T1000 (cell line): ENCODE data around the gene ETHE1.

Experiments
- DNase-seq: peaks from one replicate; lab custom pipeline; 2025; ENCODE audit warnings: mixed read lengths; lab: John Stamatoyannopoulos, UW

ETHE1 gene

GRCh38 chr19:43526884-43527859, at the start of gene ETHE1:
Gene ETHE1 (minus strand): TSS chr19:43527201. CDS start chr19:43527177, 24 bp downstream.
- peak; percentile 53 for DNase-seq

DNA sequence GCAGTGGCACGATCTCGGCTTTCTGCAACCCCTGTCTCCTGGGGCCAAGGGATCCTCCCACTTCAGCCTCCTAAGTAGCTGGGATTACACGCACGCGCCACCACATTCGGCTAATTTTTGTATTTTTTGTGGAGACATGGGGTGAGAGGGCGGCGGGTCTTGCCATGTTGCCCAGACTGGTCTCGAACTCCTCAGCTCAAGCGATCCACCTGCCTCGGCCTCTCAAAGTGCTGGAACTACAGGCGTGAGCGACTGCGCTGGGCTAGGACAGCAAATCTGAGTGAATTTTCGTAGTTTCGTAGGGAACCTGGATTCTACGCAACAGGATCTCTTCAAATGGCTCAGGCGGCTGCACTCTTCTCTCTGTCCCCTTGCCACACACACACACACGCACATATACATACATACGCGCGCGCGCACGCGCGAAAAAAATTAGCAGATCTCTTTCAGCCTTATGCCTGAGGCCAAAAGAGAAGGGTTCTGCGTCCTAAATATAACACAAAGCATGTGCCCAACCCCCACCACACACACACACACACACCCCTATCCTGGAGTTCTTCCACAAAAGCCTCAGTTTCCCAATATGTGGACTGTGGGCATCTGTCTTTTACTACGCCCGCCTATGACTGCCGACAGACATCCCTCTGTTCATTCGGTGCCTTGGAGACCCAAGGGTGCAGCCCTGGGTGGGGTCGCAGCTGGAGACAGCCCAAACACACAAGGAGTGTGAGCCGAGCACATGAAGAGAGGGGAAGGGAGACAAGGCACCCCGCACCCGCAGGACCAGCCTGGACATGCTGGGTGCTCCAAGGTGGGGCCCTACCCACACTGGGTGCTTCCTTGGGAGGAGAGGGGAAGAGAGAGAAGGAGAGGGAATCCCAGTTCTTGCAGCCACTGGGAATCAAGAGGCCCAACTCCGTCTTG, 49.2 kb upstream of the ETHE1 start:
- no peak for DNase-seq

DNA sequence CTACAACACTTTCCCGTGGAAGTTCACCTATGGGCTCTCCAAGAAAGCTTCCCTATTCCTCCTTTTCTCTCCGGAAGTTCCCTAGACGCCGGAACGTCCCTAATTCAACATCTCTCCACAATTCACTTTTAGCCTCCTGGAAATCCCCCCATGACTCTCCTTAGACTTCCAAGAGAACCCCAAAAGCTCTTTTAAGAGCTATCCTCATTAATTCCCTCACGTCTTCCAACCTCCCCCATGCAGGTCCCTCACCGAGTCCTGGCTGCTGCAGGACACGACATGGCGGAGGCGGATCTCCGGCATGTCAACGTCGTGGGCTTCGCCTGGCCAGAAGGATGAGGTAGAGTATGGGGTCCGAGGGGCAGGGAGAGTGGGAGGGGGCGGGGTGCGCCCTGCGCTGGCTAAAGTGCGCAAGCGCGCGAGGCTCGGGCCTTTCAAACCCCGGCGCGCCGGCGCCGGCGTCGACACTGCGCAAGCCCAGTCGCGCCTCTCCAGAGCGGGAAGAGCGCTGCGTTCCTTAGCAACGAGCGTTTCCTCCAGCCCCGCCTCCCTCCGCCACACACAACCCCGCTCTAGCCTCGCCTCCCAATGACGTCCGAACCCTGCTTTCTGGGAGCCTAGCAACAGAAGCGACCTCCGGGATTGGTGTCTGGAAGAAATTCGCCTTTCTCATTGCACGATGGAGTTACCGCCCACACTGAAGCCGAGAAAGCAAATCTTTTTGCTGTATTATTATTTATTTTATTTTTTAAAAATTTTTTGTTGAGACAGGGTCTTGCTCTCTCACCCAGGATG, 48.4 kb upstream of the ETHE1 start, which contains the start of the genes PINLYP and XRCC1:
TSS of gene PINLYP (plus strand) at position 646 of the 795 bp plus-strand sequence. CDS start 1,391 bp downstream, outside the sequence.
TSS of gene XRCC1 (minus strand) at position 372 of the 795 bp plus-strand sequence. CDS start at position 303, 69 bp downstream.
- DNase-seq = peak; percentile 90

- DNase-seq = peak; percentile 14
These were observed 47.6 kb upstream of the ETHE1 start for GRCh38 chr19:43574424-43575155.

GRCh38 chr19:43572171-43572588, 45.2 kb upstream of the ETHE1 start:
- no peak for DNase-seq

GRCh38 chr19:43570174-43570791, 43.3 kb upstream of the ETHE1 start:
- DNase-seq = no peak

GRCh38 chr19:43569657-43570056, 42.7 kb upstream of the ETHE1 start:
- no peak for DNase-seq

GRCh38 chr19:43564800-43565199, 37.8 kb upstream of the ETHE1 start:
- DNase-seq = no peak

- no peak for DNase-seq
These were observed 36.9 kb upstream of the ETHE1 start for GRCh38 chr19:43563816-43564457.

- DNase-seq = peak; percentile 35
These were observed 35.8 kb upstream of the ETHE1 start for GRCh38 chr19:43562698-43563241.

DNA sequence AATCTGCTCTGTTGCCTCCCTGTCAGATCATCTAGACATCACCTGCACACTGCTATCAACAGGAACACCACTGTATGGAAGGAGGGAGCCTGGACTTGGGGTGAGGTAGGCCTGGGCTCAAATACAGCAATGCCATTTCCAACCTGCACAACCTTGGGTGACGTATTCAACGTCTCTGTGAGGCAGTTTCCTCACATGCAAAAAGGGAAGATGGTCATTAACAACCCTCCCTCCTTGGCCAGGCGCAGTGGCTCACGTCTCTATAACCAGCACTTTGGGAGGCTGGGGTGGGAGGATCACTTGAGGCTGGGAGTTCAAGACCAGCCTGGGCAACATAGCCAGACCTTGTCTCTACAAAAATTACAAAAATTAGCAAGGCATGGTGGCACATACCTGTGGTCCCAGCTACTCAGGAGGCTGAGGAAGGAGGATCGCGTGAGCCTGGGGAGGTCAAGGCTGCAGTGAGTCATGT, 35.3 kb upstream of the ETHE1 start:
- DNase-seq = no peak

DNA sequence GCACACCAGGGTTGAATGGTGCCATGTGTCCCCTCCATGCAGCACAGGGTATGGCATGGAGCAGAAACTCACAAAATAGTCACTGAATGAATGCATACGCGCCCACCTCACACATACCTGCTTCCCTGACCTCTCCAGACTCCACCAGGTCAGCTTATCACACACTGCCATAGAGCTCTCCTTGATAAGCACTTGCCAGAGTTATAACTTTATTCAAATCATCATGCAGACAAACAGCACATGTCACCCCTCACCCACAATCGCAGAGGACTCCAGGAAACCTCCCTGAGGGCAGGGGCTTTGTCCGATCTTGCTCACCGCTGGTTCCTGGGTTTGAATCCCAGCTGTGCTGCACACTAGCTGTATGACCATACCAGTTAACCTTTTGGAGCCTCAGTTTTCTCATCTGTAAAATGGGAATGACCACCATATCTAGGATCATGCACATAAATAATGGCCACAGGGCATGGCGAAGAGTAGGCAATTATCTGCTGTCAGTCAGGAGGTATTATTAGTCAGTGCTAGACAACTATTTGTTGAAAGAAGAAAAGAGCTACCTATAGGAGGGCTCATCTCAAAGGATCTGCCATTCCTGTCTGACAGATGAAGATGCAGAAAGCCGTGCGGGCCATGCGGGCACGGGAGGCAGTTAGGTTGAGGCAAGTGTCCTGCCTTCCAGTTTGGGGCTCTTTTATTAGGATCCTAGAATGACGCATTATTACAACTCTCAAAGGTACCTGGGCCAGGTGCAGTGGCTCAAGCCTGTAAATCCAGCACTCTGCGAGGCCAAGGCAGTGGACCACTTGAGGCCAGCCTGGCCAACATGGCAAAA, 34.4 kb upstream of the ETHE1 start:
- no peak for DNase-seq

DNA sequence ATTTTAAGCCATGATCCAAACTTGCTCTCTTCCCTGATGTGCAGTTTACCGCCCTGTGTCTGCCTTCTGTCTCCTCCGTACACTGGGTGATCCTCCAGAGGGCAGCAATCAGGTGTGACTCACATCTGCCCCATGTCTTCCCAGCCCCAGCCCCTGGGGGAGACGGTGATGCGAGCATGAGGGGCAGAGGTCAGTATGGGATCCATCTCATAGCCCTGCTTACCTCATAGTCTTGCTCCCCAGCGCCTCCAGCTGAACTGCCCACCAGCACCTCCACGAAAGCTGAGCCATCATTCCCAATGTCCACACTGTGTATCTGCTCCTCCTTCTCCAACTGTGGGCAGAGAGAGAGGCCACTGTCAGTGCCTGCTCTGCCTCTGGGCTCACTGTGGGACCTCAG, 33.7 kb upstream of the ETHE1 start:
- peak; percentile 62 for DNase-seq

DNA sequence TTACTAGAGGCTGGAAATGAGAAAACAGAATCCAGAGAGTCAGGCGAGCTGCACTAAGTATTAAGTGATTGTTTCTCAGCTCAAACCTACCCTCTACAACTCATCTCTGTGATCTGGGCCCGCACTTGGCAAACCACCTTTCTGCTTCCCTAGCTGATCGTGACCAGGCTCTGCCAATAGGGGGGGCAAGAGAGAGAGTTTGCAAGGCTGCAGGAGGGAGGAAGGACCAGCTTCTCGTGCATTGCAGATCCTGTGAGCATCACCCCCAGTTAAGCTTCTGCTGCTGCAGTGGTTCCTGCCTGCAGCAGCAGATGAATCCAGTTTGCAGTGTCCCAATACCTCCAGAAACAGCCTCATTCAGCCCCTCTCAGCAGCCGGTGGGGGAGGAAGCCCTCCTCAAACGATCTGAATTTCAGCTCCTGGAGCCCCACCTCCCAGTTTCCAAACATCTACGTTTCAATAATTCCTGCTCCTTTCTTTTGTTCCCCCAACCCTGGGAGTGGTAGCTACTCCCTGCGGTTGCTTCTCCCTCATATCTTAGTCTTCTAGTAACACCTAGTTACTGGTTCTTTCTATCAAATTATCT, 28.3 kb upstream of the ETHE1 start:
- peak; percentile 14 for DNase-seq

DNA sequence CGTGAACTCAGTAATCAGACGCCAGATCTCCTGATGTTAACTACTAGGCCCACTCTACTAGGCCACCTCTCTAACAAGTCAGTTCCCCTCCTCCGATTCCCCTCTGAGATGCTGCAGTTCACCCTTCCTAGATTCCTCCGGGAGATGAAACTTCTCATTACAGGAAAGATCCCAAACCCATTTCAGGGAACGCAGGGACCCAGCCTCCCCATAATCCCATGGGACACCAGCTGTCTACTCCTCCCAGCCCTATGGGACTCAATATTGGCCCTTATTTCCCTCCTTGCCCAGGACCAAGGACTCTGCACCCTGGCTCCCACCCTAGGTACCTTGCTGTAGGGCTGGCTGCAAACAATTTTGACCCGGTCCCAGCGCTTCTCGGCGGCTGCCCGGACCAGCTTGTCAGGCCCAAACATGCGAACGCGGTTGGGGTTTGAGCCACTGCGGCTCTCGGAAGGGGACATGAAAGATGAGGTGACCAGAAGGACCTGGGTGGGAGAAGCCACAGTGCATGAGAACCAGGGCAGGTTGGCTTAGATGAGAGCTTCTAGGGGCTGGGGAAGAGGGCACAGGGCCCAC, 27.4 kb upstream of the ETHE1 start:
- no peak for DNase-seq

DNA sequence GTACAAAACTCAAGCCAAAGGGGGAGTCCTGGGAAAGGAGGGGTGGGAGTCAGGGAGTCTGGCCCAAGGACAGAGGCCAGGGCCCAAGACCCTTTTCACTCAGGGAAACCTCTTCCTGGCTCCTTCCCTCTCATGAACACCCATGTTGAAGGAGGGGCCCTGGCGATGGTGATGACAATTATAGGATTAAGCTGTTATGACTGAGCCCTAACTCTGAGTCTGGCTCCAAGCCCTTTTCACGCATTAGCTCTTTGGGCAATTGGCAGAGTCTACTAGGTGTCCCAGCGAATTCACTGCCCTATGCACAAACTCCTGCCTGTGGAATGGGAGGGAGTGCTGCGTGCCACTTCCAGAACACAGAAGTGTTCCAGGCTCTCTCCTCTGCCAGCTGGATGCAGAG, 26.7 kb upstream of the ETHE1 start:
- DNase-seq = no peak

- DNase-seq = no peak
These were observed 25.6 kb upstream of the ETHE1 start for GRCh38 chr19:43552616-43553015.

GRCh38 chr19:43552198-43552450, 25.1 kb upstream of the ETHE1 start:
- DNase-seq = no peak
